Neuronal stem cell (in vitro differentiated cells): ENCODE measurements around the gene FBXO7.
A peak's percentile ranks its signal among the peaks of the same experiment; 100 is the strongest.

Experiments used
- DNase-seq: peaks from one replicate; pipeline ENCODE4 v3.0.0-alpha.2; 2013; ENCODE audit warnings: low spot score
- H2AFZ ChIP-seq: one replicate; pipeline ENCODE4 v1.6.1; 2013; ENCODE audit warnings: mild to moderate bottlenecking, low read length, inconsistent platforms
- H2AK5ac ChIP-seq: 2 replicates; pipeline ENCODE4 v1.6.1; 2013; ENCODE audit warnings: low read depth, mild to moderate bottlenecking, inconsistent platforms, low read length, moderate library complexity, mixed read lengths
- H2BK120ac ChIP-seq: 2 replicates; pipeline ENCODE4 v1.6.1; 2013; ENCODE audit warnings: low read depth, mild to moderate bottlenecking, inconsistent platforms, low read length, moderate library complexity, mixed read lengths
- H2BK12ac ChIP-seq: one replicate; pipeline ENCODE4 v1.6.1; 2013; ENCODE audit warnings: low read length, inconsistent platforms
- H2BK15ac ChIP-seq: 2 replicates; pipeline ENCODE4 v1.6.1; 2013; ENCODE audit warnings: mild to moderate bottlenecking, low read length, inconsistent platforms, mixed read lengths
- H2BK5ac ChIP-seq: one replicate; pipeline ENCODE4 v1.6.1; 2013; ENCODE audit warnings: inconsistent platforms, mild to moderate bottlenecking, low read length, moderate library complexity
- H3K14ac ChIP-seq: one replicate; pipeline ENCODE4 v1.6.1; 2013; ENCODE audit warnings: low read length, inconsistent platforms
- H3K18ac ChIP-seq: 2 replicates; pipeline ENCODE4 v1.6.1; 2013; ENCODE audit warnings: low read length, inconsistent platforms
- H3K23ac ChIP-seq: 2 replicates; pipeline ENCODE4 v1.6.1; 2013; ENCODE audit warnings: low read depth, mild to moderate bottlenecking, mixed read lengths, low read length, inconsistent platforms; ENCODE audit not compliant: poor library complexity
- H3K27ac ChIP-seq: replicated peaks from 3 replicates; pipeline ENCODE4 v1.5.1; 2013; ENCODE audit warnings: low read length, inconsistent platforms
- H3K27me3 ChIP-seq, 3 experiments: 2 replicates each; pipeline ENCODE4 v1.6.1; 2013; ENCODE audit warnings: low read length in 3 of 3, mild to moderate bottlenecking in 2 of 3, inconsistent platforms in 1 of 3, low read depth in 1 of 3, mixed read lengths in 1 of 3, moderate library complexity in 1 of 3; ENCODE audit not compliant: control insufficient read depth in 3 of 3, insufficient read depth in 3 of 3
- H3K36me3 ChIP-seq, 2 donors: replicated peaks in 1 of 2; 2 replicates each; pipeline ENCODE4 v1.6.1; 2013; ENCODE audit warnings: low read length in 2 of 2; ENCODE audit not compliant: control insufficient read depth in 2 of 2, insufficient read depth in 2 of 2
- H3K4ac ChIP-seq: 2 replicates; pipeline ENCODE4 v1.6.1; 2013; ENCODE audit warnings: inconsistent platforms, mild to moderate bottlenecking, low read length, moderate library complexity
- H3K4me1 ChIP-seq, 2 donors: 1 replicate in 1 of 2; 2 replicates in 1 of 2; pipeline ENCODE4 v1.6.1; 2013; ENCODE audit warnings: low read length in 2 of 2, low read depth in 1 of 2; ENCODE audit not compliant: control insufficient read depth in 2 of 2, insufficient read depth in 1 of 2
- H3K4me2 ChIP-seq: one replicate; pipeline ENCODE4 v1.6.1; 2013; ENCODE audit warnings: mild to moderate bottlenecking, low read length, inconsistent platforms; ENCODE audit not compliant: insufficient read depth, poor library complexity, severe bottlenecking
- H3K4me3 ChIP-seq, 2 donors: 2 replicates each; pipeline ENCODE4 v1.5.1; 2013; ENCODE audit warnings: low read length in 2 of 2, mild to moderate bottlenecking in 2 of 2, inconsistent platforms in 1 of 2, moderate library complexity in 1 of 2
- H3K79me1 ChIP-seq: one replicate; pipeline ENCODE4 v1.6.1; 2013; ENCODE audit warnings: low read depth, mild to moderate bottlenecking, inconsistent platforms, low read length, moderate library complexity
- H3K9ac ChIP-seq: one replicate; pipeline ENCODE4 v1.6.1; 2013; ENCODE audit warnings: mild to moderate bottlenecking, low read depth, low read length, inconsistent platforms; ENCODE audit not compliant: poor library complexity
- H3K9me3 ChIP-seq, 2 donors: replicated peaks in 1 of 2; 2 replicates each; pipeline versions ENCODE3 to v1.6.1; 2013; ENCODE audit warnings: low read length in 2 of 2, mild to moderate bottlenecking in 2 of 2, inconsistent platforms in 1 of 2, low read depth in 1 of 2, mixed read lengths in 1 of 2, moderate library complexity in 1 of 2; ENCODE audit not compliant: control insufficient read depth in 2 of 2, insufficient read depth in 1 of 2
- H4K8ac ChIP-seq: one replicate; pipeline ENCODE4 v1.6.1; 2013; ENCODE audit warnings: low read depth, mild to moderate bottlenecking, inconsistent platforms, low read length, moderate library complexity
- H4K91ac ChIP-seq: one replicate; pipeline ENCODE4 v1.6.1; 2013; ENCODE audit warnings: low read length, low read depth, mild to moderate bottlenecking, inconsistent platforms; ENCODE audit not compliant: poor library complexity
- WGBS, 2 donors: extraction: QIAGEN DNeasy Blood & Tissue Kit; methylation state at CpG; one replicate each; pipeline ENCODE4 v1.1.7; 2013; ENCODE audit warnings: missing lambda C conversion rate in 2 of 2, mixed read lengths in 1 of 2; ENCODE audit not compliant: insufficient read length in 2 of 2, insufficient replicate concordance in 1 of 2; ENCODE audit errors: extremely low coverage in 2 of 2; 5-methylcytosine and 5-hydroxymethylcytosine counted together

The FBXO7 gene

GRCh38 chr22:32528316-32528715 lies 53.7 kb downstream of the FBXO7 start:
- no peaks in the 10 kb centered on the region for H3K79me1 ChIP-seq
- H4K8ac ChIP-seq: no peak overlapping the region
- H2BK12ac ChIP-seq: no peak overlapping the region
- no peak overlapping the region for H3K18ac ChIP-seq
- H3K4me2 ChIP-seq: no peak overlapping the region
- no peak overlapping the region for H3K9ac ChIP-seq
- peaks cover 5 to 8% of the 10 kb centered on the region in 2 donors for H3K4me1 ChIP-seq
- H3K9me3 ChIP-seq: no peaks in the 10 kb centered on the region
- H2AK5ac ChIP-seq: peak overlapping the region; percentile 1
- no peak overlapping the region for H3K14ac ChIP-seq
- no peak overlapping the region for H3K23ac ChIP-seq
- H3K4ac ChIP-seq: no peak overlapping the region
- H4K91ac ChIP-seq: no peak overlapping the region
- H3K27me3 ChIP-seq: peaks cover 0 to 21% (median 0%) of the 10 kb centered on the region in 3 experiments
- WGBS, 2 donors: no CpG with 5 or more reads among the region's 9 CpGs
- no peaks in the 10 kb centered on the region for H3K36me3 ChIP-seq
- no peak for DNase-seq
- no peak overlapping the region for H2BK15ac ChIP-seq
- H2AFZ ChIP-seq: no peak overlapping the region
- no peak overlapping the region for H2BK5ac ChIP-seq
- H2BK120ac ChIP-seq: no peak overlapping the region
- no peak overlapping the region for H3K27ac ChIP-seq
- H3K4me3 ChIP-seq: no peak overlapping the region

GRCh38 chr22:32528984-32529982 lies 54.7 kb downstream of the FBXO7 start:
- Histone ChIP-seq H3K9me3 (no peaks in the 10 kb centered on the region), H3K27ac (no peak overlapping the region)
- DNase-seq: peak; percentile 81

GRCh38 chr22:32531228-32531627 lies 56.6 kb downstream of the FBXO7 start:
- no peak overlapping the region for H3K4me3 ChIP-seq
- no peak overlapping the region for H2BK12ac ChIP-seq
- H2AFZ ChIP-seq: no peak overlapping the region
- no peak overlapping the region for H3K4me2 ChIP-seq
- peaks cover 5 to 13% of the 10 kb centered on the region in 2 donors for H3K4me1 ChIP-seq
- H3K23ac ChIP-seq: no peak overlapping the region
- H3K36me3 ChIP-seq: no peaks in the 10 kb centered on the region
- H3K18ac ChIP-seq: peak overlapping the region; percentile 23
- no peaks in the 10 kb centered on the region for H3K79me1 ChIP-seq
- H3K9me3 ChIP-seq: no peaks in the 10 kb centered on the region
- no peak overlapping the region for H2BK5ac ChIP-seq
- no peak overlapping the region for H2BK15ac ChIP-seq
- no peak overlapping the region for H2AK5ac ChIP-seq
- no peak overlapping the region for H4K91ac ChIP-seq
- H3K4ac ChIP-seq: no peak overlapping the region
- H3K14ac ChIP-seq: no peak overlapping the region
- no peak overlapping the region for H3K27ac ChIP-seq
- no peak overlapping the region for H3K9ac ChIP-seq
- H2BK120ac ChIP-seq: no peak overlapping the region
- DNase-seq: no peak
- WGBS, 2 donors: no CpG with 5 or more reads among the region's 7 CpGs
- H3K27me3 ChIP-seq: peaks cover 0 to 32% (median 0%) of the 10 kb centered on the region in 3 experiments
- H4K8ac ChIP-seq: no peak overlapping the region

More at GRCh38 chr22:32528984-32529982, 54.7 kb downstream of the FBXO7 start:
- no peak overlapping the region for H2BK5ac ChIP-seq
- H2BK15ac ChIP-seq: no peak overlapping the region
- no peak overlapping the region for H2BK120ac ChIP-seq
- H3K4me2 ChIP-seq: no peak overlapping the region
- H3K23ac ChIP-seq: no peak overlapping the region
- peak overlapping the region; percentile 1 for H2AK5ac ChIP-seq
- no peaks in the 10 kb centered on the region for H3K36me3 ChIP-seq
- no peak overlapping the region for H2BK12ac ChIP-seq
- H4K91ac ChIP-seq: no peak overlapping the region
- no peaks in the 10 kb centered on the region for H3K79me1 ChIP-seq
- no CpG with 5 or more reads among the region's 29 CpGs for WGBS, 2 donors
- H3K14ac ChIP-seq: no peak overlapping the region
- peaks cover 5 to 10% of the 10 kb centered on the region in 2 donors for H3K4me1 ChIP-seq
- peak overlapping the region; percentile 58 for H3K18ac ChIP-seq
- no peak overlapping the region for H3K9ac ChIP-seq
- H3K4me3 ChIP-seq: no peak overlapping the region
- no peak overlapping the region for H3K4ac ChIP-seq
- H3K27me3 ChIP-seq: peaks cover 0 to 27% (median 0%) of the 10 kb centered on the region in 3 experiments
- peak overlapping the region; percentile 32 for H2AFZ ChIP-seq
- H4K8ac ChIP-seq: no peak overlapping the region
